K562 (cell line): ENCODE results near the gene CPLX1. TPM values are rescaled to one million over a fixed set of nuclear protein-coding genes. Genes with fewer than 3 reads are reported as not detected.

Experiments used
- ATAC-seq: fragments of 200-7000 bp; cut with Tn5 transposase; 3 replicates; pipeline ENCODE4 v1.9.1; 2020; ENCODE audit warnings: moderate library complexity
- BruUV-seq: library from RNA; stranded (reverse); fragments of 400-500 nt; replicated peaks from 2 replicates; lab custom pipeline; 2021; lab: Mats Ljungman, UMichigan
- CTCF ChIA-PET: fragments of 300-600 bp; formaldehyde crosslinking; extraction: SDS; loops from one replicate; lab custom pipeline; 2021; ENCODE audit warnings: low intra/inter-chr PET ratio; lab: Yijun Ruan, JAX
- POLR2A ChIA-PET: fragments of 300-600, 350-650 bp; sonication (Branson Sonifier 250); formaldehyde crosslinking; extraction: SDS; loops from one replicate; lab custom pipeline; 2021; ENCODE audit warnings: antibody characterized with exemption, inconsistent platforms; lab: Yijun Ruan, JAX
- DNase-seq, 4 experiments: peaks; one replicate each; pipeline versions ENCODE4 v3.0.0 to v3.0.0-alpha.2; 2011 to 2018; ENCODE audit warnings: low spot score in 3 of 4, mixed read lengths in 3 of 4; ENCODE audit errors: extremely low read depth in 1 of 4
- FAIRE-seq: peaks from 2 replicates; lab custom pipeline; 2011; peaks lifted over from hg19 to GRCh38; lab: Jason Lieb, UNC
- H2AFZ ChIP-seq: 2 replicates; pipeline ENCODE4 v1.6.0; 2011; ENCODE audit warnings: low read depth, low read length, control low read depth, inconsistent platforms
- H3K27ac ChIP-seq: fragments of 200-600 bp; 3 replicates; pipeline ENCODE4 v1.8.0; 2011; ENCODE audit warnings: low read depth, mild to moderate bottlenecking, control low read depth, inconsistent platforms, low read length, moderate library complexity, mixed read lengths; ENCODE audit errors: extremely low read depth
- H3K27me3 ChIP-seq, 2 experiments: fragments of 300-600 bp in 1 of 2; 2 replicates in 1 of 2; 3 replicates in 1 of 2; pipeline versions ENCODE4 v1.6.0 to v1.8.0; 2011; ENCODE audit warnings: inconsistent platforms in 2 of 2, low read length in 2 of 2, mild to moderate bottlenecking in 1 of 2, mixed read lengths in 1 of 2, moderate library complexity in 1 of 2; ENCODE audit not compliant: control insufficient read depth in 2 of 2, insufficient read depth in 2 of 2
- H3K36me3 ChIP-seq: fragments of 300-600 bp; 3 replicates; pipeline ENCODE4 v1.8.0; 2011; ENCODE audit warnings: mild to moderate bottlenecking, low read length, inconsistent platforms; ENCODE audit not compliant: control insufficient read depth, insufficient read depth
- H3K4me1 ChIP-seq, 2 experiments: fragments of 200-600 bp in 1 of 2; replicated peaks in 1 of 2; 2 replicates in 1 of 2; 3 replicates in 1 of 2; pipeline versions ENCODE4 v1.5.1 to v1.8.0; 2011; ENCODE audit warnings: inconsistent platforms in 2 of 2, low read length in 2 of 2, mild to moderate bottlenecking in 1 of 2, mixed read lengths in 1 of 2, moderate library complexity in 1 of 2; ENCODE audit not compliant: control insufficient read depth in 2 of 2, insufficient read depth in 2 of 2
- H3K4me2 ChIP-seq: 2 replicates; pipeline ENCODE4 v1.6.1; 2011; ENCODE audit warnings: low read length, control low read depth, inconsistent platforms, mixed read lengths; ENCODE audit not compliant: insufficient read depth
- H3K4me3 ChIP-seq: fragments of 200-600 bp; sonication (generic), shearing (Covaris generic); 2 replicates; pipeline ENCODE4 v1.5.1; 2016; ENCODE audit warnings: control low read depth, inconsistent platforms
- H3K79me2 ChIP-seq: fragments of 200-600 bp; 3 replicates; pipeline ENCODE4 v1.8.0; 2011; ENCODE audit warnings: low read length, inconsistent platforms; ENCODE audit not compliant: control insufficient read depth, insufficient read depth
- H3K9ac ChIP-seq, 2 experiments: 2 replicates each; pipeline versions ENCODE4 v1.6.0 to v1.6.1; 2011; ENCODE audit warnings: low read depth in 2 of 2, low read length in 2 of 2, control low read depth in 1 of 2, inconsistent platforms in 1 of 2, mild to moderate bottlenecking in 1 of 2, mixed read lengths in 1 of 2; ENCODE audit not compliant: insufficient read depth in 1 of 2
- H3K9me1 ChIP-seq: one replicate; pipeline ENCODE4 v1.6.0; 2011; ENCODE audit warnings: inconsistent platforms, mild to moderate bottlenecking, low read length, moderate library complexity; ENCODE audit not compliant: control insufficient read depth, insufficient read depth
- H3K9me3 ChIP-seq: replicated peaks from 2 replicates; pipeline ENCODE4 v1.5.1; 2011; ENCODE audit warnings: low read depth, low read length, inconsistent platforms; ENCODE audit not compliant: control insufficient read depth, insufficient read depth
- H4K20me1 ChIP-seq: replicated peaks from 2 replicates; pipeline ENCODE4 v1.6.1; 2011; ENCODE audit warnings: low read length, inconsistent platforms, mixed read lengths; ENCODE audit not compliant: control insufficient read depth, insufficient read depth
- HDAC3 ChIP-seq: fragments of 450-650 bp; IDR thresholded peaks from 2 replicates; pipeline ENCODE4 v1.6.1; 2018; ENCODE audit warnings: borderline replicate concordance, mild to moderate bottlenecking, moderate library complexity; ENCODE audit not compliant: partially characterized antibody
- KDM5B ChIP-seq: fragments of 200-600 bp; sonication (generic); IDR thresholded peaks from 2 replicates; pipeline ENCODE4 v1.6.1; 2012; ENCODE audit warnings: low read depth, mild to moderate bottlenecking, moderate library complexity, low read length, control low read depth, inconsistent platforms; ENCODE audit not compliant: insufficient replicate concordance
- NFATC3 ChIP-seq: fragments of 450-650 bp; IDR thresholded peaks from 2 replicates; pipeline ENCODE4 v1.6.1; 2017; ENCODE audit warnings: mild to moderate bottlenecking
- POLR2A ChIP-seq: fragments of 450-650 bp; conservative IDR thresholded peaks from 2 replicates; pipeline ENCODE4 v1.6.1; 2016
- POLR2B ChIP-seq: fragments of 450-650 bp; IDR thresholded peaks from 2 replicates; pipeline ENCODE4 v1.6.1; 2018; ENCODE audit warnings: low read depth; ENCODE audit not compliant: partially characterized antibody
- PURB ChIP-seq: sonication (generic); formaldehyde crosslinking; IDR thresholded peaks from 2 replicates; pipeline ENCODE4 v1.9.0; 2021; ENCODE audit warnings: low read depth, mild to moderate bottlenecking, missing genetic modification reagents
- RBM22 ChIP-seq: fragments of 200-400 bp; formaldehyde crosslinking; IDR thresholded peaks from 2 replicates; pipeline ENCODE4 v1.6.1; 2018; ENCODE audit warnings: low read length, low read depth; ENCODE audit not compliant: poor library complexity, severe bottlenecking
- TFAP4 ChIP-seq: sonication (generic); formaldehyde crosslinking; IDR thresholded peaks from 2 replicates; pipeline ENCODE4 v1.8.0; 2022; ENCODE audit warnings: missing genetic modification reagents, mild to moderate bottlenecking, moderate library complexity, borderline replicate concordance
- THAP7 ChIP-seq: fragments of 250-450 bp; sonication (Bioruptor Pico); IDR thresholded peaks from 2 replicates; pipeline ENCODE4 v1.5.0; 2021
- ZNF24 ChIP-seq: fragments of 450-650 bp; IDR thresholded peaks from 2 replicates; pipeline ENCODE4 v1.6.1; 2016
- WGBS: fragments of 100-300 bp; shearing (Covaris generic); methylation state at CpG from one replicate; pipeline ENCODE4 v1.1.6; 2016; ENCODE audit warnings: low coverage, mixed read lengths; ENCODE audit not compliant: insufficient coverage; ENCODE audit errors: missing lambda C conversion rate; 5-methylcytosine and 5-hydroxymethylcytosine counted together
- in situ Hi-C: fragments of 300-500 bp; cut with MboI; formaldehyde crosslinking; loops from 4 replicates; pipeline ENCODE4 v1.15.0; 2018; ENCODE audit warnings: inconsistent platforms, mixed read lengths
- intact Hi-C: fragments of 100-400 bp; cut with micrococcal nuclease; formaldehyde crosslinking; loops from 2 replicates; pipeline ENCODE4 v1.14.2; 2022
- polyA plus RNA-seq, 8 experiments: library from polyadenylated mRNA; depleted of rRNA in 4 of 8; stranded (reverse) in 5 of 8; unstranded in 3 of 8; fragments of >200 nt; fragmentation: Nextera tagmentation in 2 of 8; fragmentation: Illumina TruSeq in 1 of 8; extraction: Ambion mirVana in 2 of 8; extraction: Trizol in 1 of 8; gene quantifications; 2 replicates each; pipeline versions ENCODE4 v1.2.1 to v1.2.3, GENCODE V29; 2011 to 2014; ENCODE audit warnings: inconsistent platforms in 1 of 8, missing spikeins in 1 of 8
- total RNA-seq, 7 experiments: library from RNA; depleted of rRNA in 6 of 7; stranded (reverse); fragments of >200 nt in 6 of 7; fragmentation: Illumina TruSeq in 2 of 7; extraction: Trizol in 2 of 7; gene quantifications; 2 replicates each; pipeline versions ENCODE4 v1.2.1 to v1.2.3, GENCODE V29; 2011 to 2021; ENCODE audit warnings: low replicate concordance in 1 of 7
- TF ChIP-seq, protein P1 (sequence below): fragments of 250-450 bp; sonication (Bioruptor Pico); IDR thresholded peaks from 2 replicates; pipeline ENCODE4 v1.5.0; 2021; ENCODE audit warnings: mild to moderate bottlenecking, borderline replicate concordance
- TF ChIP-seq, protein P2 (sequence below): sonication (generic); formaldehyde crosslinking; IDR thresholded peaks from 2 replicates; pipeline ENCODE4 v1.8.0; 2022; ENCODE audit warnings: mild to moderate bottlenecking, missing genetic modification reagents
- TF ChIP-seq, protein P3 (sequence below), 3 experiments: fragments of 200-800 bp in 1 of 3; sonication (Bioruptor generic) in 1 of 3; sonication (generic) in 1 of 3; formaldehyde crosslinking in 1 of 3; IDR thresholded peaks; 2 replicates each; pipeline versions ENCODE4 v1.6.1 to v1.8.0; 2016 to 2022; ENCODE audit warnings: mild to moderate bottlenecking in 2 of 3, missing compliant biosample characterization in 2 of 3, missing genetic modification characterization in 2 of 3, missing genetic modification reagents in 1 of 3

The CPLX1 gene
- total and polyA plus RNA-seq, 9 of the 15 experiments (the other 6 are each of a cell fraction or from before 2014, with no cell fraction given) = 0.03 to 3.3 (median 0.17) TPM; not detected in 2

DNA sequence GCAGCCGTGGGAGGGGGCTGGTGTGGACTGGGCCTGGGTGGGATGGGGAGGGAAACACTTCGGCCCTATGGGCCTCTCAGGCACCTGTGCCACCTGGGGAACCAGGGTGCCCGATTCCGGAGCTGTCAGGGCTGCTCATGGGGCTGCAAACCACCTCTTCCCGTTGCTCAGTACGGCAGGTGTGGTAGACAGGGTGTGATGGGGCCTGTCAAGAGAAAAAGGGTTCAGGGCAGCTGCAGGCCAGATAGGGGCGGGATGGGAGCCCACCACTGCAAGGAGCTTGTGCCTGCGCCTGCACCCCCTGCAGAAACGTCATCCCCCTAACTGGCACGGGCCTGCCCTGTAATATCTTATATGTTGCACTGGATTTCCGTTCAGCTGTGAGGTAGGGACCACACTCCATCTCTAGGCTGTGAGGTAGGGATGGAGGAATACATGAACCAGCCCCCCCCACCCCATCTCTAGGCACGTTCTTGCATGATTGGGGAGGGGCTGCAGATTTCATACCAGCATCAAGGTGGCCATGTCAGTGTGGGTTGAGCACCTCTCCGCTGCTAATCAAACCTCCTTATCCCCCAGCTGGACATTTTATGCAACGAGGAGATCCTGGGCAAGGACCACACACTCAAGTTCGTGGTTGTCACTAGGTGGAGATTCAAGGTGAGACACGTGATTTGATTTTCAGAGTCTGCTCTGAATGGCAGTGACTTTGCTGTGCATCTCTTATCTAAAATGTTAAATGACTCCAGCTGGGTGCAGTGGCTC is 61.3 kb downstream of the CPLX1 start:
- WGBS = 78% methylated on average over 12 of the region's 16 CpGs
- Histone ChIP-seq H3K27ac (no peak overlapping the region), H3K9me1 (no peaks in the 10 kb centered on the region), H3K4me3 (no peak overlapping the region), H3K4me1 (peaks cover 0 to 21% of the 10 kb centered on the region in 2 experiments; a peak in 3 of 5 replicates), H3K27me3 (no peaks in the 10 kb centered on the region), H4K20me1 (no peaks in the 10 kb centered on the region), H3K4me2 (no peak overlapping the region), H3K79me2 (peaks cover 13% of the 10 kb centered on the region), H3K9ac (no peak overlapping the region), H3K9me3 (peaks cover 13% of the 10 kb centered on the region), H2AFZ (no peak overlapping the region), H3K36me3 (peaks cover 89% of the 10 kb centered on the region; the same call in 2 of the 3 replicates)
- no TSS peak for BruUV-seq
- FAIRE-seq (no peak), DNase-seq (no peak), ATAC-seq (no peak)
- ChIA-PET POLR2A (interaction anchor here (0.7 to 2.6 kb wide), 4 partner anchors 10 to 273 kb away, joined by 4 to 17 read pairs (median 6); no protein-coding TSS in a partner anchor), CTCF (no interaction called here)
- intact Hi-C loops = loop anchor here (10.0 kb wide), 1 partner anchor 220 kb away; the partner anchor contains the start of gene IDUA
- in situ Hi-C loops = no loop called here
- TF ChIP-seq POLR2A (peak; percentile 51), PURB (CRISPR knock-in tag) (no peak), RBM22 (peak; percentile 87), NFATC3 (no peak), ZNF24 (0 out of 2 replicates have a peak, but pooled peaks have one; percentile 15), KDM5B (peak; percentile 24), TFAP4 (CRISPR knock-in tag) (peak; percentile 4; the same call in 1 of the 2 replicates), HDAC3 (no peak), POLR2B (peak; percentile 24), THAP7 (CRISPR knock-in tag) (peak; percentile 50; the same call in 1 of the 2 replicates)
- TF ChIP-seq, protein P1, sequence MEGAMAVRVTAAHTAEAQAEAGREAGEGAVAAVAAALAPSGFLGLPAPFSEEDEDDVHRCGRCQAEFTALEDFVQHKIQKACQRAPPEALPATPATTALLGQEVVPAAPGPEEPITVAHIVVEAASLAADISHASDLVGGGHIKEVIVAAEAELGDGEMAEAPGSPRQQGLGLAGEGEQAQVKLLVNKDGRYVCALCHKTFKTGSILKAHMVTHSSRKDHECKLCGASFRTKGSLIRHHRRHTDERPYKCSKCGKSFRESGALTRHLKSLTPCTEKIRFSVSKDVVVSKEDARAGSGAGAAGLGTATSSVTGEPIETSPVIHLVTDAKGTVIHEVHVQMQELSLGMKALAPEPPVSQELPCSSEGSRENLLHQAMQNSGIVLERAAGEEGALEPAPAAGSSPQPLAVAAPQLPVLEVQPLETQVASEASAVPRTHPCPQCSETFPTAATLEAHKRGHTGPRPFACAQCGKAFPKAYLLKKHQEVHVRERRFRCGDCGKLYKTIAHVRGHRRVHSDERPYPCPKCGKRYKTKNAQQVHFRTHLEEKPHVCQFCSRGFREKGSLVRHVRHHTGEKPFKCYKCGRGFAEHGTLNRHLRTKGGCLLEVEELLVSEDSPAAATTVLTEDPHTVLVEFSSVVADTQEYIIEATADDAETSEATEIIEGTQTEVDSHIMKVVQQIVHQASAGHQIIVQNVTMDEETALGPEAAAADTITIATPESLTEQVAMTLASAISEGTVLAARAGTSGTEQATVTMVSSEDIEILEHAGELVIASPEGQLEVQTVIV = no peak
- TF ChIP-seq, protein P2, sequence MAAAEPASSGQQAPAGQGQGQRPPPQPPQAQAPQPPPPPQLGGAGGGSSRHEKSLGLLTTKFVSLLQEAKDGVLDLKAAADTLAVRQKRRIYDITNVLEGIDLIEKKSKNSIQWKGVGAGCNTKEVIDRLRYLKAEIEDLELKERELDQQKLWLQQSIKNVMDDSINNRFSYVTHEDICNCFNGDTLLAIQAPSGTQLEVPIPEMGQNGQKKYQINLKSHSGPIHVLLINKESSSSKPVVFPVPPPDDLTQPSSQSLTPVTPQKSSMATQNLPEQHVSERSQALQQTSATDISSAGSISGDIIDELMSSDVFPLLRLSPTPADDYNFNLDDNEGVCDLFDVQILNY = 0 out of 2 replicates have a peak, but pooled peaks have one; percentile 29
- TF ChIP-seq, protein P3, sequence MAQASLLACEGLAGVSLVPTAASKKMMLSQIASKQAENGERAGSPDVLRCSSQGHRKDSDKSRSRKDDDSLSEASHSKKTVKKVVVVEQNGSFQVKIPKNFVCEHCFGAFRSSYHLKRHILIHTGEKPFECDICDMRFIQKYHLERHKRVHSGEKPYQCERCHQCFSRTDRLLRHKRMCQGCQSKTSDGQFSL (CRISPR knock-in tag; IDR thresholded peaks at IDR 0.05) = peak; percentile 91
- TF ChIP-seq, protein P3 (tag; IDR thresholded peaks at IDR 0.05) = 0 out of 4 replicates have a peak, but pooled peaks of 1 of the 2 experiments have one; percentile 43
